Measurements from ENCODE around the gene MAP1LC3A.

DNA sequence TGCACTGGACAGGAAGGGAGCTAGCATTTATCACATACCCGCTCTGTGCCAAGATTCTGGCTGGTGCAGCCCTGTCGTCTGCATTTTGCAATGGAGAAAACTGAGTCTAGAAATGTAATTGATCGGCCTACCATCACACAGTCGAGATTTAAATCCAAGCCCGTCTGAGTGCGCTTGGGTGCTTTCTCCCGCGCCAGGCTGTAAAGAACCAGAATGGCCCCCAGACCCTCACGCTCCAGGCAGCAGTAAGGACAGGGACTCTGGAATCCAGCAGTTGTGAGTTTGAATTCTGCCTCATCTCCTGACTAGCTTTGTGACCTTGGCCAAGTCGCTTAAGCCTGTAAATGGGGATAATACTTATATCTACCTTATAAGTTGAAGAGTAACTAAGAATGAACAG is 31.5 kb upstream of the MAP1LC3A start:
- TF ChIP-seq POLR2A (IDR thresholded peaks at IDR 0.05): no peak
- TF ChIP-seq, protein P1, sequence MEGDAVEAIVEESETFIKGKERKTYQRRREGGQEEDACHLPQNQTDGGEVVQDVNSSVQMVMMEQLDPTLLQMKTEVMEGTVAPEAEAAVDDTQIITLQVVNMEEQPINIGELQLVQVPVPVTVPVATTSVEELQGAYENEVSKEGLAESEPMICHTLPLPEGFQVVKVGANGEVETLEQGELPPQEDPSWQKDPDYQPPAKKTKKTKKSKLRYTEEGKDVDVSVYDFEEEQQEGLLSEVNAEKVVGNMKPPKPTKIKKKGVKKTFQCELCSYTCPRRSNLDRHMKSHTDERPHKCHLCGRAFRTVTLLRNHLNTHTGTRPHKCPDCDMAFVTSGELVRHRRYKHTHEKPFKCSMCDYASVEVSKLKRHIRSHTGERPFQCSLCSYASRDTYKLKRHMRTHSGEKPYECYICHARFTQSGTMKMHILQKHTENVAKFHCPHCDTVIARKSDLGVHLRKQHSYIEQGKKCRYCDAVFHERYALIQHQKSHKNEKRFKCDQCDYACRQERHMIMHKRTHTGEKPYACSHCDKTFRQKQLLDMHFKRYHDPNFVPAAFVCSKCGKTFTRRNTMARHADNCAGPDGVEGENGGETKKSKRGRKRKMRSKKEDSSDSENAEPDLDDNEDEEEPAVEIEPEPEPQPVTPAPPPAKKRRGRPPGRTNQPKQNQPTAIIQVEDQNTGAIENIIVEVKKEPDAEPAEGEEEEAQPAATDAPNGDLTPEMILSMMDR (IDR thresholded peaks at IDR 0.05): no peak
